Endodermal cell (in vitro differentiated cells): ENCODE data around the gene WDR26. TPM values are rescaled to one million over a fixed set of nuclear protein-coding genes. Genes with fewer than 3 reads are reported as not detected.

Experiments used
- DNase-seq: peaks from one replicate; pipeline ENCODE4 v3.0.0-alpha.2; 2017
- H3K27ac ChIP-seq: 2 replicates; pipeline ENCODE4 v1.5.1; 2013; ENCODE audit warnings: mild to moderate bottlenecking, low read depth, low read length, moderate library complexity
- H3K27me3 ChIP-seq: 2 replicates; pipeline ENCODE4 v1.6.1; 2013; ENCODE audit warnings: mild to moderate bottlenecking, low read length, moderate library complexity; ENCODE audit not compliant: insufficient read depth, control insufficient read depth, poor library complexity, severe bottlenecking
- H3K36me3 ChIP-seq: 2 replicates; pipeline ENCODE4 v1.7.0; 2013; ENCODE audit warnings: mild to moderate bottlenecking, low read length, moderate library complexity; ENCODE audit not compliant: control insufficient read depth, insufficient read depth
- H3K4me1 ChIP-seq: one replicate; pipeline ENCODE4 v1.7.0; 2013; ENCODE audit warnings: low read length; ENCODE audit not compliant: control insufficient read depth, insufficient read depth
- H3K4me3 ChIP-seq: 2 replicates; pipeline ENCODE4 v1.5.1; 2013; ENCODE audit warnings: mild to moderate bottlenecking, low read length, moderate library complexity
- H3K9ac ChIP-seq: 2 replicates; pipeline ENCODE4 v1.6.1; 2013; ENCODE audit warnings: mild to moderate bottlenecking, low read length, moderate library complexity; ENCODE audit not compliant: poor library complexity, severe bottlenecking; ENCODE audit errors: extremely low read depth
- H3K9me3 ChIP-seq: 2 replicates; pipeline ENCODE4 v1.6.1; 2013; ENCODE audit warnings: mild to moderate bottlenecking, low read length, moderate library complexity; ENCODE audit not compliant: control insufficient read depth
- H3K27ac Mint-ChIP-seq: 2 replicates; pipeline ENCODE4 v1.8.0; 2020; ENCODE audit warnings: mixed read lengths
- H3K27me3 Mint-ChIP-seq: 2 replicates; pipeline ENCODE4 v1.8.0; 2021; ENCODE audit warnings: mild to moderate bottlenecking, mixed read lengths; ENCODE audit not compliant: insufficient read depth
- H3K36me3 Mint-ChIP-seq: 2 replicates; pipeline ENCODE4 v1.8.0; 2020; ENCODE audit warnings: low read depth, mixed read lengths
- H3K4me1 Mint-ChIP-seq: 2 replicates; pipeline ENCODE4 v1.8.0; 2020; ENCODE audit warnings: mixed read lengths
- H3K4me3 Mint-ChIP-seq: 2 replicates; pipeline ENCODE4 v1.8.0; 2020; ENCODE audit warnings: mild to moderate bottlenecking, moderate library complexity, mixed read lengths
- H3K9me3 Mint-ChIP-seq: 2 replicates; pipeline ENCODE4 v1.8.0; 2020; ENCODE audit warnings: mild to moderate bottlenecking, mixed read lengths
- CTCF ChIP-seq: fragments of 200-600 bp; sonication (generic); conservative IDR thresholded peaks from 2 replicates; pipeline ENCODE4 v1.5.0; 2021; ENCODE audit warnings: antibody characterized with exemption, mild to moderate bottlenecking
- WGBS, 2 experiments: methylation state at CpG; one replicate each; pipeline versions ENCODE4 v1.1.5 to v1.1.7; 2013; ENCODE audit warnings: missing lambda C conversion rate in 2 of 2, mixed read lengths in 1 of 2; ENCODE audit not compliant: insufficient coverage in 1 of 2, insufficient read length in 1 of 2; 5-methylcytosine and 5-hydroxymethylcytosine counted together
- total RNA-seq, 2 donors: library from RNA; stranded (reverse); fragmentation: NEBNext Ultra II Directional in 1 of 2; extraction: Animal tissue kit (Norgen Biotek cat#: 25700) in 1 of 2; gene quantifications; 2 replicates in 1 of 2; 3 replicates in 1 of 2; pipeline ENCODE4 v1.2.1, GENCODE V29; 2021

Gene WDR26
- total RNA-seq, 2 donors from 2014 or later: 75.9 to 79.0 TPM

DNA sequence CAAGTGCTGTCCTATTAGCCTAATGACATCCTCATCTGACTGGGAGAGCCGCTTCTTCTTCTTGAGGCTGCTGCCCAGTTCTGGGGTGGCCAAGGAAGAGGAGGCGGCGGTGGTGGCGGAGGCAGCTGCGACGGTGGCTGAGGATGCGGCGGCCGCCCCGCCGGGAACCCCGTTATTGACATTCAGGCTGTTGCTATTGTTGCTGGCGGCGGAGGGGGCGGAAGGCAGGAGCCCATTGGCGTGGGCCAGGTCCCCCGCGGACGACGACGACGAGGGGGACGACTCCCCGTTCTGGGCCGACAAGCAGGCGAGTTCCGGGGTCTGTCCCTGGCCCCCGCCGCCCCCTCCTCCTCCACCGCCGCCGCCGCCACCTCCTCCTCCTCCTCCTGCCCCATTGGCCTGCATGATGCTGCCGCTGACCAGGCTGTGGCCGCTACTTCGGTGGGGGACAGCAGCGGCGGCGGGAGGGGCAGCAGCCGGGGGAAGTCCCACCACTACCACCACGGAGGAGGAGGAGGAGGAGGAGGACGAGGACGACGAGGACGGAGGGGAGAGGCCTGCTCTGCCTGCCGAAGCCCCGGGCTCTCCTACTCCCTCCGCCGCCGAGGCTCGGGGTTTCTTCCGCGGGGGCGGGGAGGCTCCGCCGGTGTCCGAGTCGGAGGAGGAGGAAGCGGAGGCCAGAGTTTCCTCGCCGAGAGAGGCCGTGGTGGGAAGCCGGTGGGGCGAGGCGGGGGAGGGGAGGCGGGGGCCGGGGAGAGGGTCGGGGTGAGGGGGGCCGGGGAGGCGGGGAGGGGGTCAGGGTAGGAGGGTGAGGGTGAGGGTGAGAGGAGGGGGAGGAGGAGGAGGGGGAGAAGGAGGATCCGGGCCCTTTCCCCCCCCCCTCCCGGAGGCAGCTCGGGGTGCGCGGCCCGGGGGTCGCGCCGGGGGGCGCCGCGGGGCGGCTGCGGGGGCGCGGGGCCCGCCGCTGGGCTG lies 610 bp downstream of the WDR26 start:
- peaks cover 18% of the 10 kb centered on the region for H3K36me3 Mint-ChIP-seq
- Histone ChIP-seq H3K9ac (peak overlapping the region; percentile 22), H3K4me3 (peak overlapping the region; percentile 88), H3K9me3 (no peaks in the 10 kb centered on the region), H3K36me3 (peaks cover 22% of the 10 kb centered on the region), H3K27me3 (no peaks in the 10 kb centered on the region), H3K4me1 (peaks cover 3% of the 10 kb centered on the region), H3K27ac (peak overlapping the region; percentile 69)
- H3K9me3 Mint-ChIP-seq: no peaks in the 10 kb centered on the region
- TF ChIP-seq CTCF: no peak
- WGBS, 2 experiments: 0% methylated on average over 1 to 70 of the region's 88 CpGs
- peak; percentile 68 for DNase-seq
- peaks cover 36% of the 10 kb centered on the region for H3K4me1 Mint-ChIP-seq
- peak overlapping the region; percentile 74 for H3K27ac Mint-ChIP-seq
- peak overlapping the region; percentile 75 for H3K4me3 Mint-ChIP-seq
- H3K27me3 Mint-ChIP-seq: no peaks in the 10 kb centered on the region

- Histone ChIP-seq H3K36me3 (peaks cover 30% of the 10 kb centered on the region), H3K27me3 (no peaks in the 10 kb centered on the region), H3K9ac (peak overlapping the region; percentile 22), H3K4me1 (peaks cover 3% of the 10 kb centered on the region), H3K27ac (peak overlapping the region; percentile 69), H3K9me3 (no peaks in the 10 kb centered on the region), H3K4me3 (peak overlapping the region; percentile 88)
- Mint-ChIP-seq H3K9me3 (no peaks in the 10 kb centered on the region), H3K4me1 (peaks cover 35% of the 10 kb centered on the region), H3K36me3 (peaks cover 23% of the 10 kb centered on the region), H3K4me3 (peak overlapping the region; percentile 75), H3K27ac (peak overlapping the region; percentile 74), H3K27me3 (no peaks in the 10 kb centered on the region)
- 0 to 1% methylated on average over 2 to 15 of the region's 19 CpGs for WGBS, 2 experiments
- peak; percentile 59 for DNase-seq
- TF ChIP-seq CTCF: no peak
Observed at GRCh38 chr1:224433041-224433691, 1.4 kb downstream of the WDR26 start.

GRCh38 chr1:224432672-224433040 lies 1.9 kb downstream of the WDR26 start:
- Histone ChIP-seq H3K4me3 (peak overlapping the region; percentile 88), H3K4me1 (peaks cover 3% of the 10 kb centered on the region), H3K9me3 (no peaks in the 10 kb centered on the region), H3K27ac (no peak overlapping the region), H3K36me3 (peaks cover 33% of the 10 kb centered on the region), H3K27me3 (no peaks in the 10 kb centered on the region), H3K9ac (peak overlapping the region; percentile 22)
- Mint-ChIP-seq H3K27me3 (no peaks in the 10 kb centered on the region), H3K36me3 (peaks cover 27% of the 10 kb centered on the region), H3K4me3 (peak overlapping the region; percentile 75), H3K9me3 (no peaks in the 10 kb centered on the region), H3K27ac (peak overlapping the region; percentile 74), H3K4me1 (peaks cover 35% of the 10 kb centered on the region)
- DNase-seq: no peak
- WGBS, 2 experiments: 22 to 27% methylated on average over 3 to 6 of the region's 6 CpGs
- no peak for TF ChIP-seq CTCF
